Activated naive CD4-positive, alpha-beta T cell treated with anti-CD3 and anti-CD28 coated beads for 36 hours (primary cell): ENCODE measurements around the gene WSCD2. TPM values are rescaled to one million over a fixed set of nuclear protein-coding genes. Genes with fewer than 3 reads are reported as not detected.

Experiments used
- CTCF ChIA-PET: fragments of 350-600 bp; sonication (Branson Sonifier 250); formaldehyde crosslinking; loops from one replicate; lab custom pipeline; 2021; ENCODE audit warnings: antibody characterized with exemption; lab: Charles Lee
- DNase-seq: peaks from one replicate; pipeline ENCODE4 v3.0.0-alpha.2; 2020
- H3K27ac Mint-ChIP-seq: one replicate; pipeline ENCODE4 v1.8.0; 2021; ENCODE audit warnings: mild to moderate bottlenecking, mixed read lengths
- H3K27me3 Mint-ChIP-seq: one replicate; pipeline ENCODE4 v1.8.0; 2021; ENCODE audit warnings: low read depth, mixed read lengths
- H3K36me3 Mint-ChIP-seq: one replicate; pipeline ENCODE4 v1.8.0; 2021; ENCODE audit warnings: low read depth, mixed read lengths
- H3K4me1 Mint-ChIP-seq: one replicate; pipeline ENCODE4 v1.8.0; 2021; ENCODE audit warnings: low read depth, mixed read lengths
- H3K4me3 Mint-ChIP-seq: one replicate; pipeline ENCODE4 v1.8.0; 2021; ENCODE audit warnings: mild to moderate bottlenecking, moderate library complexity, mixed read lengths
- H3K9me3 Mint-ChIP-seq: one replicate; pipeline ENCODE4 v1.8.0; 2021; ENCODE audit warnings: mixed read lengths
- intact Hi-C: fragments of 100-400 bp; cut with micrococcal nuclease; formaldehyde crosslinking; loops from one replicate; pipeline ENCODE4 v1.15.1; 2023
- total RNA-seq, 2 experiments: library from RNA; stranded (reverse); gene quantifications; one replicate each; pipeline ENCODE4 v1.2.3, GENCODE V29; 2021

The WSCD2 gene
- total RNA-seq, 2 experiments from 2014 or later: not detected

DNA sequence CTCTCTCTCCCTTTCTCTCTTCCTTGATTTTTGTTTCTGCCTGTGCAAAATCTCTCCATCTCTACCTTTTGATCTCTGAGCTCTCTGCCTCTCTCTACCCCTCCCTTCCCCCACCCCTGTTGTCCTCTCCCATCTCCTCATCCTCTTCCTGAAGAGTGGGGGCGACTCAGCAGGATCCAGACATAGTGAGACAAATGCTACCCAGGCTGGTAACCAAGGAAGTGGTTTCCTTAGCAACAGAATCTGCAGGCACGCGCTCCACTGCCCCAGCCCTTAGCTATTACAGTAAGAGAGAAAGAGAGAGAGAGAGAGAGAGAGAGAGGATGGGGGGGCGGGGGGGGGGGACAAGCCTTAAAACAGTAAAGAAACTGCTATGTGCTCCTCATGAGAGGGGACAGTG is 124.5 kb downstream of the WSCD2 start:
- no peak overlapping the region for H3K4me3 Mint-ChIP-seq
- H3K36me3 Mint-ChIP-seq: no peaks in the 10 kb centered on the region
- H3K9me3 Mint-ChIP-seq: peaks cover 2% of the 10 kb centered on the region
- no peak for DNase-seq
- no peak overlapping the region for H3K27ac Mint-ChIP-seq
- CTCF ChIA-PET: no interaction called here
- intact Hi-C loops: no loop called here
- peaks cover 28% of the 10 kb centered on the region for H3K27me3 Mint-ChIP-seq
- no peaks in the 10 kb centered on the region for H3K4me1 Mint-ChIP-seq

DNA sequence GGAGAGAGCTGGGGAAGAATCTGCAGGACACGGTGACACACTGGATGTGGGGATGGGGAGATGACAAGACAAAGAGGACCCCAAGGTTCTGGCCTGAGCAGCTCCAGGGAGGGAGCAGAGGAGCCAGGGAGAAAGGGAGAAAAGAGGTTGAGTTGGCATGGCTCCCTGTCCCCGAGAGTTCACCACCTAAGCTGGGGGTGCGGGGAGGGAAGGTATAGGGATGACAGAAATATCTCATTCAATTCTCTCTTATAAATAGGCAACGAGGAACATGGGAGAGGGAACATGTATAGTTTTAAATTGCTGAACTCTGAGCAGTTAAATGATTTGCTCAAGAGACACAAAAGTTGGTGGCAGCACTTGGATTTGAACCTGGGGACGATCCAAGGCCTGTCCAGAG is 124.9 kb downstream of the WSCD2 start:
- Mint-ChIP-seq H3K9me3 (peaks cover 2% of the 10 kb centered on the region), H3K27ac (no peak overlapping the region), H3K4me3 (no peak overlapping the region), H3K27me3 (peaks cover 26% of the 10 kb centered on the region), H3K36me3 (no peaks in the 10 kb centered on the region), H3K4me1 (no peaks in the 10 kb centered on the region)
- DNase-seq: no peak
- intact Hi-C loops: no loop called here
- CTCF ChIA-PET: no interaction called here

DNA sequence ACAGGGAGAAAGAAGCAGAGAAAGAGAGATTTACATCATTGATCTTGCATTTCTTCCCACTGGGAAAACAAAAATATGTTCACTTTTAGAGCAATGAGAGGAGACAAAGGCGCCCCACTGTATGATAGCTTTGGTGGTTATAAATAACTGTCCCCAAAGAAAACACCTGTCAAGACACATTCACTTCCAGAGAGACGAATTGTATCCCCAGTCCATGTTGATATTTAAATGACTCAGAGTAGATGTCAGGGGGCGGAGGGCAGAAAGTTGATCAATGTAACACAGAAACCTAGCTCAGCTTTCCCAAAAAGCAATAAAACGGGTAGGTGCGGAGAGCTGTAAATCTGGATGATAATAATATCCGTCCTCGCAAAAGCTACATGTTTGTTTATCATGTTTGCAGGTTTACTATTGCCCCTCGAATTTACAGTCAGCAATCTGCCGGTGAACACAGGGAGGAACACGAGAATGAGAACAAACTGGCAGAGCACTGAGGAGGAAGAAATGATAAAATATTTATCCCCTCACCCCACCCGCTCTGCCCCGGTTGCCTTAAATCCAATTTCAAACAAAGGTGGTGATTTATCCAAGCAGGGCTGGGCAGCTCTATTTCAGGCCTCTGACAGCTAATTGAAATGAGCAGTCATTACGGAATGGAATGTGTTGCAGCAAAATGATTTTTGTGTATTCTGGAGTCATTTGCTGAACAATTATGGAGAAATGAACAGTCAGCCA is 125.6 kb downstream of the WSCD2 start:
- H3K36me3 Mint-ChIP-seq: no peaks in the 10 kb centered on the region
- no peak for DNase-seq
- peaks cover 21% of the 10 kb centered on the region for H3K27me3 Mint-ChIP-seq
- CTCF ChIA-PET: no interaction called here
- no peak overlapping the region for H3K27ac Mint-ChIP-seq
- H3K9me3 Mint-ChIP-seq: peaks cover 3% of the 10 kb centered on the region
- intact Hi-C loops: no loop called here
- H3K4me3 Mint-ChIP-seq: no peak overlapping the region
- no peaks in the 10 kb centered on the region for H3K4me1 Mint-ChIP-seq

DNA sequence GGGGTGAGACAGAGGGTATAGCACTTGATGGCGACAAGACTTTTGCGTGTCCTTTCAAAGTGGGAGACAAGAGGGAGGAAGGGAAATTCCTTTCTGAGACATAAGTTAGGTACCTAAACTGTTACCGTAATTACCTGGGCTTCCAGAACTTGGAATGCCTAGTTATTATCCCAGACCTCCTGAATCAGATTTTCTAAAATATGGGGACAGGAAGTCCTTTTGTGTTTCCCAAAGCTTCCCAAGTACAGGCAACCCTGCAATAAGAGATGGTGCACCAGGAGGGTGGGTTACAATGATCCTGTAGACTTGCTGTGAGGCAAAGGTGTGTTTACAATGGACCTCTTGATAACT is 126.1 kb downstream of the WSCD2 start:
- Mint-ChIP-seq H3K36me3 (no peaks in the 10 kb centered on the region), H3K27me3 (peaks cover 18% of the 10 kb centered on the region), H3K4me3 (no peak overlapping the region), H3K27ac (no peak overlapping the region), H3K9me3 (peaks cover 8% of the 10 kb centered on the region), H3K4me1 (no peaks in the 10 kb centered on the region)
- DNase-seq: no peak
- intact Hi-C loops: no loop called here
- CTCF ChIA-PET: no interaction called here

DNA sequence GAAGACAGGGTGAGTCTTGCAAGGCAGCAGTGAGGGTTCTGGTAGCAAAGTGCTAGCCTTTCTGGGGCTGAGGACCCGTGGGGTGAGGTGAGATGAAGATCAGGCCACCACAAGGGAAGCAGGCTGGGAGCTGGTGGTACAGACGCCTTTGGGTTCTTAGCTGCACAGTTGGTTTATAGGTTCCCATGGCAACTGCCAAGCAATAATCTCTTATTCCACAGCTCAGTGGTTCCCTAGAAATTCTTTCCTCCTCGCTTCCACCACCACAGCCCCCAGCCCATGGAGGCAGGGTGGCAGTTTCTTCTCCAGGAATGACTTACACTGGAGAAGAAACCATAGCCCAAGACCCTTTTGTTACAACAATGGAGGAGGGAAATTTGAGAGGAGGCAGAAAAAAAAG is 127.9 kb downstream of the WSCD2 start:
- Mint-ChIP-seq H3K27ac (no peak overlapping the region), H3K36me3 (no peaks in the 10 kb centered on the region), H3K9me3 (peaks cover 18% of the 10 kb centered on the region), H3K27me3 (peaks cover 9% of the 10 kb centered on the region), H3K4me1 (no peaks in the 10 kb centered on the region), H3K4me3 (no peak overlapping the region)
- DNase-seq: no peak
- intact Hi-C loops: no loop called here
- CTCF ChIA-PET: no interaction called here

DNA sequence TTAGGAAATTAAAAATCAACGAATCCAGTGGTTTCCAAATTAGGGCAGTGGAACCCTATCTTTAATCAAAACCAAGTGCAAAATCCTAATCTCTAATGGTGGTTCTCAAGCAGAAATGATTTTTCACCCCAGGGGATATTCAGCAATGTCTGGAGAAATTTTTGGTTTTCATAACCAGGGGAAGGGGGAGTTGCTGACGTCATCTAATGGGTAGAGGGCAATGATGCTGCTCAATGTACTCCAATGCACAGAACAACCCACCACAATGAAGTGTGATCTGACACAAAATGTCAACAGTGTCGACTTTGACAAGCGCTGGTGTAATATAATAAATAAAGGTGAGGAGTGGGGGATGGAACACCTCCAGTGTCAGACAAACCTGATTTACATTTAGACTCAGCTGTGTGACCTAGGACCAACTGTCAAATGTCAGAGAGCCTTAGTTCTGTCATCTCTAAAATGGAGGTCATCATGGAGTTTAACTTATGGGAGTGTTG is 128.6 kb downstream of the WSCD2 start:
- DNase-seq: no peak
- Mint-ChIP-seq H3K4me3 (no peak overlapping the region), H3K27me3 (peaks cover 9% of the 10 kb centered on the region), H3K36me3 (no peaks in the 10 kb centered on the region), H3K9me3 (peaks cover 18% of the 10 kb centered on the region), H3K4me1 (no peaks in the 10 kb centered on the region), H3K27ac (no peak overlapping the region)
- intact Hi-C loops: no loop called here
- CTCF ChIA-PET: no interaction called here

DNA sequence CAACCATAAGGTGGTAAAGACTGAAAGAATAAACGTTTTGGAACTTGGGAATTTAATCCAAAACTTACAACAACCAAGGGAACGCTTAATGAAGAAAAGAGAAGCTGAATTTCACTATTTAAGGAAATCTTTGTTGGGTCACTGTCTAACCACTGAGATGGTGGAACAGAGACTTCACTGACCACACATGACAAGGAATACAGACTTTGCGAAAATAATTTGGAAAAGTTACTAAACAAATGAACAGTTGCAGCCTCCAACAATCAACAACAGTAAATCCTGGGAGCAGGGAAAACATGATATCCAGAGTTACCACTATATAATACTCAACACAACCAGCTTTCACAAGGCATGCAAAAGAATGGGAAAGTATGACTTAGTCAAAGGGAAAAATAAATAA is 131.0 kb downstream of the WSCD2 start:
- intact Hi-C loops: no loop called here
- no peak for DNase-seq
- CTCF ChIA-PET: no interaction called here
- Mint-ChIP-seq H3K27ac (no peak overlapping the region), H3K4me3 (no peak overlapping the region), H3K9me3 (peaks cover 18% of the 10 kb centered on the region), H3K27me3 (no peaks in the 10 kb centered on the region), H3K36me3 (no peaks in the 10 kb centered on the region), H3K4me1 (no peaks in the 10 kb centered on the region)

DNA sequence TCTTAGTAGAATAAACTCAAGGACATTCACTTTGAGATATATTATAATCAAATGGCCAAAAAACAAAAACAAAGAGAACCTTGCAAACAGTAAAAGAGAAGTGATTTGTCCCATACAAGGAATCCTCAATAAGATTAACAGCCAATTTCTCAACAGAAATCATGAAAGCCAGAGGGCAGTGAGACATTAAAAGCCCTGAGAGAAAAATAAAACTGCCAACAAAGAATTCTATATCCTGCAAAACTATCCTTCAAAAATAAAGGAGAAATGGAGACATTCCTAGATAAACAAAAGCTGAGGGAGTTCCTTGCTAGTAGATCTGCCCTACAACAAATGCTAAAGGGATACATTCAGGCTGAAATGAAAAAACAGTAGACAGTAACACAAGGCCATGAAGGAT is 131.9 kb downstream of the WSCD2 start:
- DNase-seq: no peak
- H3K4me1 Mint-ChIP-seq: no peaks in the 10 kb centered on the region
- H3K27me3 Mint-ChIP-seq: no peaks in the 10 kb centered on the region
- H3K27ac Mint-ChIP-seq: no peak overlapping the region
- no peaks in the 10 kb centered on the region for H3K36me3 Mint-ChIP-seq
- H3K9me3 Mint-ChIP-seq: peaks cover 18% of the 10 kb centered on the region
- CTCF ChIA-PET: no interaction called here
- intact Hi-C loops: no loop called here
- H3K4me3 Mint-ChIP-seq: no peak overlapping the region

DNA sequence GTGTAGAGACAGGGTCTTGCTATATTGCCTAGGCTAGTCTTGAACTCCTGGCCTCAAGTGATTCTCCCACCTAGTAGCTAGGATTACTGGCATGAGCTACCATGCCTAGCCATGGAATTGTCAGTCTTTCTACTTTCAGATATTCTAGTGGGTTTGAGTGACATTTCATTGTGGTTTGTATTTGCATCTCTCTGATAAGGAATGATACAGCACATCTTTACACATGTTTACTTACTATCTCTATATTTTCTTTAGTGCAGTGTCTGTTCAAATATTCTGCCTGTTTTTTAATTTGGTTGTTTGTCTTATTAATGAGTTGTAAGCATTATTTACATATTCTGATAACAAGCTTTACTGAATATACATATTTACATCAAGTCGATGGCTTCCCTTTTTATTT is 136.4 kb downstream of the WSCD2 start:
- H3K9me3 Mint-ChIP-seq: peaks cover 8% of the 10 kb centered on the region
- intact Hi-C loops: no loop called here
- no peak overlapping the region for H3K27ac Mint-ChIP-seq
- CTCF ChIA-PET: no interaction called here
- no peak for DNase-seq
- H3K27me3 Mint-ChIP-seq: no peaks in the 10 kb centered on the region
- H3K4me1 Mint-ChIP-seq: no peaks in the 10 kb centered on the region
- H3K36me3 Mint-ChIP-seq: no peaks in the 10 kb centered on the region
- H3K4me3 Mint-ChIP-seq: no peak overlapping the region

DNA sequence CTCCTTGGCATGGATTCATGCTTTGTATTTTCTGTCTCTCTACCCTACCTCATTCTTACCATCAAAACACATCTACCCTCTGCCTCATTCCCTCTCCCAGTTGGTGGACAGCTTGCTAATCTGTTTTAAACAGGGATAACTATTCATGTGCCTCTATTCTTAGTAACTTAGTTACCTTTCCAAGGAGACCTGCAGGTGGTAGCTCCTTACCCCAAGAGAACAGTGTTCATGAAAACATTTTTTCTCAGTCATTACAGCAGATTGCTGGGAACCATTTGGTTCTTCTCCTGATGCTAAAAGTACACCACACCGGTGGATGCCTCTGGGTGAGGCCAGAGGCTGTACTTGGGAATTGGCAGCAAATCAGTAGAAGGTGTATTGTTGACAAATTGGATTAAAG is 137.0 kb downstream of the WSCD2 start:
- no peaks in the 10 kb centered on the region for H3K36me3 Mint-ChIP-seq
- CTCF ChIA-PET: no interaction called here
- intact Hi-C loops: no loop called here
- peaks cover 1% of the 10 kb centered on the region for H3K9me3 Mint-ChIP-seq
- no peaks in the 10 kb centered on the region for H3K4me1 Mint-ChIP-seq
- H3K4me3 Mint-ChIP-seq: no peak overlapping the region
- no peak overlapping the region for H3K27ac Mint-ChIP-seq
- no peak for DNase-seq
- H3K27me3 Mint-ChIP-seq: no peaks in the 10 kb centered on the region

DNA sequence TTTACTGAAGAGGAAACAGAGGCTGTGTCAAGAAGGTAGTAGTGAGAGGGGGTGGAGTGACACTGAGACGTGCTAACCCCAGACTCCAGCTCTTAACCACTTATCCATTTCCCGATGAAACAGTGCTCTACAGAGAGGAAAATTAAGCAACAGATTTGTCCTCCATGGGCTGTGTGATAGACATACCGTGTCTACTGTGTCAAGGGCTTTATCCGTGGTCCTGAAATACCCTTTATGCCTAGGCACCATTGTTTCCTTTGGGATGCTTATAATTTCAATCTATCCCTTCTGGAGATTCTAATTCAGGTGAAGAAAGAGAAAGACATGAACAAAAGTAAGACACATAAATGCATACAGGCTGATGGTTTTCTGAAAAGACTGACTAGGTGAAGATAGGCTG is 138.4 kb downstream of the WSCD2 start:
- Mint-ChIP-seq H3K36me3 (no peaks in the 10 kb centered on the region), H3K4me3 (no peak overlapping the region), H3K27ac (no peak overlapping the region), H3K9me3 (no peaks in the 10 kb centered on the region), H3K4me1 (no peaks in the 10 kb centered on the region), H3K27me3 (no peaks in the 10 kb centered on the region)
- CTCF ChIA-PET: no interaction called here
- intact Hi-C loops: no loop called here
- DNase-seq: no peak

DNA sequence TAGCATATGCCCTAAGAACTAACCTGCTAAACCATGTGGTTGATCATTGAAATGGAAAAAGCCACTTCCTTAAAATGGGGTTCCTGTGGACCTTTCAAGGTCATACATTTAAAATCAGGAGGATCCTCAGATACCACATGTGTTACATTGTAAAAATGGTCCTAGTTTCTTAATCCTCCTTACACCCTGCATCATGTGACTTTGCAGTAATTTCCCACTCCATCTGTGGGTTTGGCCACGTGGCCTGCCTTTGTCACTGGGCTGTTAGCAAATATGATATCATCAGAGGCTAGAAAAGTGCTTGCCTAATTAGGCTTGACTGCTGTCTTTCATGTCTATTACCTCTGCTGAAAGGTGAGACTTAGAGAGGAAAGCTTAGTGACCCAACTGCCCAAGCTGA is 139.3 kb downstream of the WSCD2 start:
- Mint-ChIP-seq H3K27me3 (no peaks in the 10 kb centered on the region), H3K36me3 (no peaks in the 10 kb centered on the region), H3K4me3 (no peak overlapping the region), H3K9me3 (no peaks in the 10 kb centered on the region), H3K4me1 (no peaks in the 10 kb centered on the region), H3K27ac (no peak overlapping the region)
- DNase-seq: no peak
- intact Hi-C loops: no loop called here
- CTCF ChIA-PET: no interaction called here

DNA sequence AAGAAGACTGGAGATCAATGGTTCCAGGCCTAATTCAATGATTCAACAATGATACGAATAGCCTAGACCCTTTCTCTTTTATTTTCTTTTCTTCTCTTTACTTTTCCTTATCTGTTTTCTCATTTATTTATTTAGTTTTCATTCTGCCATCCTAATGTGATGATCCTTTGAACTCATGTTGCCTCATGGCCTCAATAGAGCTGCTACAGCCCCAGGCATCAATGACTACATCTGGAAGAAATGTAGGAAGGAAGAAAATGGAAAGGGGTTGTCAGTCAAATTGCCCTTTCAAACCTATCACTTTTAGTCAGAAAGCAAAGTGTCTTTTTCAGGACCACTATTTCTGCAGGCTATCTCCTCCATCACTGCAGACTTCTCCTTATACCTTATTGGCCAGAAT is 140.1 kb downstream of the WSCD2 start:
- no peaks in the 10 kb centered on the region for H3K36me3 Mint-ChIP-seq
- H3K27ac Mint-ChIP-seq: no peak overlapping the region
- intact Hi-C loops: no loop called here
- H3K4me3 Mint-ChIP-seq: no peak overlapping the region
- H3K27me3 Mint-ChIP-seq: no peaks in the 10 kb centered on the region
- DNase-seq: no peak
- CTCF ChIA-PET: no interaction called here
- no peaks in the 10 kb centered on the region for H3K4me1 Mint-ChIP-seq
- H3K9me3 Mint-ChIP-seq: no peaks in the 10 kb centered on the region
